ENCODE data around the gene GMDS. TPM values are rescaled to one million over a fixed set of nuclear protein-coding genes. Genes with fewer than 3 reads are reported as not detected.

Gene GMDS
- total and polyA plus RNA-seq, 2 donors (not counting 1 experiment from before 2014, with no cell fraction given), result 11.5 to 16.4 TPM

DNA sequence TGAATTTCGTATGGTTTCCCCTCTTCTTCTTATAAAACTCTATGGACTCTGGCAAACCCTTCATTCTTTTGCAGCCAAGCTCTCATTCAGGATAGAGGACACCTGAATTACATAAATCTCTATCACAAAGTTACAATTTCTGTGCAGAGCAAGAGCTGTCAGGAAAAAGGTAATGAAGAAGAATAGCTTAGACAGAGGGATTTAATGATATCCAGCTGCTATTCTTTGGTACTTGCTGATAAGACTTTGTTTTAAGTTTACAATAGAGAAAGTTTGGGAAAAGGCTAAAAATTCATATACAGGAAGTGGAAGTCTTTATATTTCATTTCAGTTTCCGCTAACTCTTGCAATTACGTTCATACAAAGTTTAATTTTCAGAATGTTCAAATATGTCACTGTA is 408.7 kb downstream of the GMDS start:
- Mint-ChIP-seq H3K27me3 (no peaks in the 10 kb centered on the region), H3K27ac (no peak overlapping the region), H3K9me3 (ENCODE audit: insufficient read depth) (no peaks in the 10 kb centered on the region), H3K4me1 (no peaks in the 10 kb centered on the region), H3K4me3 (no peak overlapping the region)
- intact Hi-C loops (cut with micrococcal nuclease), result no loop called here
- Histone ChIP-seq H2AFZ (ENCODE audit: insufficient read depth, low read depth, low read length, poor library complexity, severe bottlenecking) (no peak overlapping the region), H3K4me2 (replicated peaks; ENCODE audit: low read depth, low read length, poor library complexity, severe bottlenecking) (no peak overlapping the region), H3K27ac (ENCODE audit: low read length in 2 of 2) (no peak overlapping the region), H3K9me3 (ENCODE audit: control extremely low read depth in 1 of 3, control insufficient read depth in 2 of 3, insufficient read depth in 1 of 3, low read length in 2 of 3) (no peaks in the 10 kb centered on the region), H3K4me1 (ENCODE audit: control insufficient read depth in 2 of 2, insufficient read depth in 2 of 2, low read length in 2 of 2) (no peaks in the 10 kb centered on the region), H3K4me3 (ENCODE audit: control extremely low read depth in 1 of 5, extremely low read depth in 1 of 5, insufficient read depth in 1 of 5, low read depth in 2 of 5, low read length in 4 of 5) (no peak overlapping the region), H3K9ac (ENCODE audit: low read length) (no peak overlapping the region), H3K36me3 (replicated peaks in 1 of 2; ENCODE audit: control extremely low read depth in 1 of 2, control insufficient read depth in 1 of 2, extremely low read depth in 1 of 2, insufficient read depth in 2 of 2, low read length in 1 of 2) (no peaks in the 10 kb centered on the region), H3K27me3 (replicated peaks in 1 of 4; ENCODE audit: control extremely low read depth in 1 of 4, control insufficient read depth in 3 of 4, insufficient read depth in 4 of 4, low read length in 3 of 4) (no peaks in the 10 kb centered on the region), H3K79me2 (ENCODE audit: control insufficient read depth, insufficient read depth, low read length) (no peaks in the 10 kb centered on the region), H4K20me1 (ENCODE audit: control insufficient read depth, insufficient read depth, low read length, poor library complexity, severe bottlenecking) (no peaks in the 10 kb centered on the region)
- no CpG with 5 or more reads among the region's 3 CpGs for WGBS (ENCODE audit: insufficient coverage)
- POLR2A ChIA-PET, result no interaction called here
- TF ChIP-seq, protein P1, sequence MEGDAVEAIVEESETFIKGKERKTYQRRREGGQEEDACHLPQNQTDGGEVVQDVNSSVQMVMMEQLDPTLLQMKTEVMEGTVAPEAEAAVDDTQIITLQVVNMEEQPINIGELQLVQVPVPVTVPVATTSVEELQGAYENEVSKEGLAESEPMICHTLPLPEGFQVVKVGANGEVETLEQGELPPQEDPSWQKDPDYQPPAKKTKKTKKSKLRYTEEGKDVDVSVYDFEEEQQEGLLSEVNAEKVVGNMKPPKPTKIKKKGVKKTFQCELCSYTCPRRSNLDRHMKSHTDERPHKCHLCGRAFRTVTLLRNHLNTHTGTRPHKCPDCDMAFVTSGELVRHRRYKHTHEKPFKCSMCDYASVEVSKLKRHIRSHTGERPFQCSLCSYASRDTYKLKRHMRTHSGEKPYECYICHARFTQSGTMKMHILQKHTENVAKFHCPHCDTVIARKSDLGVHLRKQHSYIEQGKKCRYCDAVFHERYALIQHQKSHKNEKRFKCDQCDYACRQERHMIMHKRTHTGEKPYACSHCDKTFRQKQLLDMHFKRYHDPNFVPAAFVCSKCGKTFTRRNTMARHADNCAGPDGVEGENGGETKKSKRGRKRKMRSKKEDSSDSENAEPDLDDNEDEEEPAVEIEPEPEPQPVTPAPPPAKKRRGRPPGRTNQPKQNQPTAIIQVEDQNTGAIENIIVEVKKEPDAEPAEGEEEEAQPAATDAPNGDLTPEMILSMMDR (IDR thresholded peaks at IDR 0.05), result no peak
- no peak for TF ChIP-seq EZH2 (IDR thresholded peaks at IDR 0.05; ENCODE audit: borderline replicate concordance, insufficient read depth, low read depth, low read length, poor library complexity, severe bottlenecking)
- ATAC-seq (ENCODE audit: low read depth) (no peak), DNase-seq (no peak)
- CTCF ChIA-PET, result no interaction called here

DNA sequence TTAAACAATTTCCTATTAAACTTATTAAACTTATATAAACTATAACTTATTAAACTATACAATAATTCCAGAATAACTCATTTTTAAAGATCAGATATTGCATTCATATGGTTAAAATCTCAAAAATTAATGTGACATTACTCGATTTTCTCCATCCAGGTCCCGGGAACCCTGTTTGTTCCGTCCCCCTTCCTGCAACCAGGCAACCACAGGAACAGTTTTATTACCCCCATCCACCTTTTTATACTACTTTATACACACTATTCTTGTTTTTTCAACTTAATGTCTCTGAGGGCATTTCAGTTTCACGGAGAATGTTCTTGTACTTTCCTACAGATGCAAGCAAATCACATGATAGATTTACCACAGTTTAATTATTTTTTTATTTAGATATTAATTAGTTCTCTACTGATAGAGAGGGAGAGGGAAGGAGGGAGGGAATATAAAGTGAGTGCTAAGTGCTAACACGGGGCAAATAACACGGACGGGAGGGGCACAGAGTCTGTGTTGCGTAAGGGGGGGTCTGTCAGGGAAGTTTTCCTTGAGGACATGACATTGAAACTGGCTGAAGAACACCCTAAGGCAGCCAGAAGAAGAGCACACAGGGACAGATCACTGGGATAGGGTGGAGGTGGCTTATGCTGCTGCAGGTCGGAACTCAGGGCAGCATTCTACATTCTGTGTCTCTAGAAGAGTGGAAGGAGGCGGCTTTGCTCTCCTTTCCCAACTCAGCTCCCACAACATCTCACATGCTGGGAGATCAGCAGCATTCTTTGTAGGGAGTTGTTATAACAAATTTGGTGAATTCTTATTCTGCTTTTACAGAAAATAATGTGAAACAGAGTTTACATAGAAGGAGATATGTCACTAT is 410.5 kb downstream of the GMDS start:
- DNase-seq (no peak), ATAC-seq (ENCODE audit: low read depth) (no peak)
- WGBS (ENCODE audit: insufficient coverage), result 99% methylated on average over 7 of the region's 10 CpGs
- Histone ChIP-seq H3K27me3 (replicated peaks in 1 of 4; ENCODE audit: control extremely low read depth in 1 of 4, control insufficient read depth in 3 of 4, insufficient read depth in 4 of 4, low read length in 3 of 4) (no peaks in the 10 kb centered on the region), H3K9me3 (ENCODE audit: control extremely low read depth in 1 of 3, control insufficient read depth in 2 of 3, insufficient read depth in 1 of 3, low read length in 2 of 3) (peaks cover 0 to 2% (median 0%) of the 10 kb centered on the region in 3 donors), H3K4me3 (ENCODE audit: control extremely low read depth in 1 of 5, extremely low read depth in 1 of 5, insufficient read depth in 1 of 5, low read depth in 2 of 5, low read length in 4 of 5) (no peak overlapping the region), H3K79me2 (ENCODE audit: control insufficient read depth, insufficient read depth, low read length) (no peaks in the 10 kb centered on the region), H2AFZ (ENCODE audit: insufficient read depth, low read depth, low read length, poor library complexity, severe bottlenecking) (no peak overlapping the region), H3K27ac (ENCODE audit: low read length in 2 of 2) (no peak overlapping the region), H3K9ac (ENCODE audit: low read length) (no peak overlapping the region), H4K20me1 (ENCODE audit: control insufficient read depth, insufficient read depth, low read length, poor library complexity, severe bottlenecking) (no peaks in the 10 kb centered on the region), H3K4me1 (ENCODE audit: control insufficient read depth in 2 of 2, insufficient read depth in 2 of 2, low read length in 2 of 2) (no peaks in the 10 kb centered on the region), H3K4me2 (replicated peaks; ENCODE audit: low read depth, low read length, poor library complexity, severe bottlenecking) (no peak overlapping the region), H3K36me3 (replicated peaks in 1 of 2; ENCODE audit: control extremely low read depth in 1 of 2, control insufficient read depth in 1 of 2, extremely low read depth in 1 of 2, insufficient read depth in 2 of 2, low read length in 1 of 2) (no peaks in the 10 kb centered on the region)
- POLR2A ChIA-PET, result no interaction called here
- intact Hi-C loops (cut with micrococcal nuclease), result no loop called here
- Mint-ChIP-seq H3K4me1 (no peaks in the 10 kb centered on the region), H3K4me3 (no peak overlapping the region), H3K9me3 (ENCODE audit: insufficient read depth) (peaks cover 2% of the 10 kb centered on the region), H3K27ac (no peak overlapping the region), H3K27me3 (no peaks in the 10 kb centered on the region)
- CTCF ChIA-PET, result no interaction called here
- TF ChIP-seq, protein P1 (IDR thresholded peaks at IDR 0.05), result no peak
- TF ChIP-seq EZH2 (IDR thresholded peaks at IDR 0.05; ENCODE audit: borderline replicate concordance, insufficient read depth, low read depth, low read length, poor library complexity, severe bottlenecking), result no peak
